Activated CD4-positive, alpha-beta T cell treated with anti-CD3 and anti-CD28 coated beads, Interleukin-2, amount 50 U/mL, for 48 hours (primary cell): ENCODE measurements around the gene SATB2.

Experiments used
- DNase-seq, 2 experiments: peaks; one replicate each; pipeline ENCODE4 v3.0.0-alpha.2; 2020

Gene SATB2

DNA sequence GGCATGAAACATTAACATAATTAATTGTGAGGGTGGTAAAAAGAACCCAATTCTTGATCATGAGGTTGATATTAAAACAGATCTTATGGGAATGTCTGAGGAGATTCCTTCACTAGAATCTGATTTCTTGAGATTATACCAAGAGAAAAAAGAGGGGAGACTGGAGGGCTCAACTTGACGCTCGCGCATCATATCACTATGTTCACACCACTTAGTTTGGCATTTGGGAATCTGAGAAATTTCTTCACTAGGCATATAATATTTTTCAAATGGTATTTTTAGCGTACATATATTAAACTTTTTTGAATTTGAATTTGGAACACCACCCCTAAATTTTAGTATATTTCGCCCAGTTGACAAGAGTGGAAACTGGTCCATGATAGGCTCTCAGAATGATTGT lies 140.1 kb downstream of the SATB2 start:
- no peak for DNase-seq

DNA sequence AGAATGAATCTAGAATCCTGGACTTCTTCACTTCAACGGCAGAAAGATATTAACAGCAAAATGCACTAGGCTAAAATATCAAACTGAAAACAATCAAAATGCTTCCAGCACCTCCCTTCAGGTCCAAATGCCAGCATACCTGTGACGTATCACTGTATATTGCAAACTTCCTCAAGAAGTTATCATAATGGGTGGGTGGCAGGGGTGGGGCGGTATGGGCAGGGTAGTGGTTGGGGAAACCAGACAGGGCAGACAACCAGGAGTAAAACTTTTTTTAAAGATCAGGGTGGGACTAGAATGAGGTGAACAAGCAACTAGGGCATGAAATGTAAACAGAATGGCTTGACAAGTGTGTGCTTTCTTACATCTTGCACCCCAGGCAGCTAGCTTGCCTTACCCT lies 140.9 kb downstream of the SATB2 start:
- DNase-seq: no peak

DNA sequence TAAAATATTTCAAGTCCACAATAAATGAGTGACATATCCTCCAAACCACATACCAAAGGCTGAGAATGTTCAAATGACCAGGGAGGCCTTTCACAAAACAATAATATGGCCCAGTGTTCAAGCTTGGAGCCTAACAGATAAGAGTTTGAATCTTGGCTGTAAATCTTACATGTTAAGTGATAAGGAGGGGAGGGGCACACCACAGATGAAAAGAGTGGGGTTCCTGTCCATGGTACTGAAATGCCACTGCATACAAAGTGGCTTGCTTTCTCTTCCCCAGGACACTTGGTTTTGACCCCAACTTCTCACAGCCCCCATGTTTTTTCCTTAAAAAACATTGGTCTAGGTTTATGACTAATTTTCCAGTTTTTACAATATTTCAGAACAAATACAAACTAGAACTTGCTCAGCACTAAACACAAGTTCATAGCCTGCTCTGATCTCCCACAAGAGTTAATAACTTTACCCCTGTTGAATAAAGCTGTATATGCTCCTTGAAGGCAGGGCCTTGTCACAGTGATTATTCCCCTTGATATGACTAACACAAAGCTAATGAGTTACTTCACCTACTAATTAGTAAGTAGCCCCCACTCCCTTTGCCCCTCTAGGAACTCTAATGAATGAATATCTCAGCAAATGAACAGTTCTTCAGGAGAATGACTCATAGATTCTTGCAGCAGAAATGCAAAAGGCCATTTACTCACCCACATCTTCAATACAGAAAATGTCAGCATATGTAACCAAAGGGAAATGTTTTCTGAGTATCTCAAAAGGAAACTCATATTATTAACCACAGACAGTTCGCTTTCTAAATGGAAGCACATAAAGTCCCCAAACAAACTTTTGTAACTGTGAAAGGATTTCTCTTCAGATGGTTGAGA lies 142.2 kb downstream of the SATB2 start:
- DNase-seq: no peak

DNA sequence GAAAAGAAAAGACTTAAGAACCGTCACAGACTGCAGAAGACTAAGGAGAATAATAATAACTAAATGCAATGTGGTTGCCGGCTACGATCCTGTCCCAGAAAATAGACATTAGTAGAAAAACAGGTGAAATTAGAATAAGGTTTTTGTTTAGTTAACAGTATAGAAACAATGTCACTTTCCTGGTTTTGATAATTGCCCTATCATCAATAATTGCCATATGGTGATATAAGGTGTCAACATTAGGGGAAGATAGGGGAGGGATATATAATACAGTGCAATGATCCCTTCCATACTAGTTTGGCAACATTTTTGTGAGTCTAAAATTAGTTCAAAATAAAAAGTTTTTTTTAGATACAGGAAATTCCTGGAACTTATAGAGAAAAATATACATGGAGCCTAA lies 144.8 kb downstream of the SATB2 start:
- no peak for DNase-seq

- DNase-seq: no peak
Observed at GRCh38 chr2:199310771-199311585, 146.8 kb downstream of the SATB2 start.

GRCh38 chr2:199309973-199310372 lies 147.8 kb downstream of the SATB2 start:
- DNase-seq: no peak

DNA sequence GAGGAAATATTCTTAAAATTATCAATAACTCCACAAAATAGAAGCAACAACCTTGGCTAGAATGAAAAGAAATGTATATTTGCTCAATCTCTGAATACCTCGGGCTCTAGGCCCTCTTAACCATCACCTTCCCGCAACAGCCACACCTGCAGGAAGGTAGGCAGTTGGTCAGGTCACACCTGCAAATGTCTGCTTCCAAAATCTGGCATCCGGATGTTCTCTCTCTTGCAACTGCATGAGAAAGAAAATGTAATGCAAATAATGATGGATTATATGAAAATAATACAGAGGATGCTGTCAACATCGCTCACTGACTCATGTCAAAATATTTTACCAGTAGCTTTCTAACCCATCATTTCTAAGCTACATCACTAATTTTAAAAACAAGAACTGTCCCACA lies 148.3 kb downstream of the SATB2 start:
- DNase-seq: no peak

DNA sequence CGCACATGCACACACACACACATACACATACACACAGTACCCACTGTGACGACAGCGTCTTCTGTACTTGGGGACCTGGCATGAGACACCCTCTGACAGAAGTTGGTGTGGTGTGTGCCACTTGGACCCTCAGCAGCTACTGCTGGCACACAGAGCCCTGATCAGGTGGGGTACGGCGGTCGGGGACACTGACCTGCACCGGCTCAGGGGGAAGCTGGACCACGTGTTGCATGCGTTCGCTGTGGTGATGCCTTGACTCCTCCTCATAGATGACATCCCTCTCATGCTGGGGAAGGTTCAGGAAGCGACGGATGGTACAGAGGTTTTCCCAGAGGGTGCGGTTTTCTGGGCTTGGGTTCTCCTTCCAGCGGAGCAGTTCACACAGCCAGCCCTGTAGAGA lies 149.2 kb downstream of the SATB2 start:
- DNase-seq: no peak

- DNase-seq: no peak
Observed at GRCh38 chr2:199307461-199307860, 150.3 kb downstream of the SATB2 start.

DNA sequence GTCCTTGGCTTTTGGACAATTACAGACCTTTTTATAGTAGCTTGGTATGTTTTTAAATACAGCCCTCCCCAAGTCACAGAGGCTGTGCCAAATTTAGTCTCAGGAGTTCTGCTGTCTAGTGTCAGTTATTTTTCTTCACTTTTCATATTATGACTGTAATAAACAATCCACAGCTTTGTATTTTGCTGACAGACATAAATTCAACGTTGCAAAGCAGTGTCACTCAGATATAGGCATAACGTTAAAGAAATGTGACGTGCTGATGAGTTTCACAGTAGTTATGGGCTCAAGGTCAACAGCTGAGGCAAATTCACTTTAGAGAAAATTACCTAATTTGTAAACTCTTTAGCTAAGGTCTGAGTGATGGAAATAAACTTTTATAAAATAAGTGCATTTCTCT lies 151.6 kb downstream of the SATB2 start:
- no peak for DNase-seq

DNA sequence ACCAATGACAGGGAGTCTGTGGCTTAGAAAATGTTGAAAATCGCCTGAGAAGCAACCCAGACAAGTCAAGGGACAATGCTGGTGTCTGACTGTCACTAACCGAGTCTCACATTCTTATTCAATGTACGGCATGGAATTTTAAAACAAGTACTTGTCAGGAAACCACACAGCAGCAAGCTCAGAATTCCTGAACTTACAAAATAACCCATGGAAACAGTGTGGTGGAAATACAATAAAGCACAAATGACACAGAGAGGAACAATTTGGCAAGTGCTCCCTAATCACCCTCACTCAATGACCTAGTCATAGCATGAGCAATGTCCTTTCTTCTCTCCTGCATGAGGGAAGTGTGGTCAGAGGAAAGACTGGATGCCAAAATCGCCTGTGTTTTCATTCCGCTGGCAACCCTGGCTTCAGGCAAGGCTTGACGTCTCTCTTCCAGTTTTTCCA lies 154.0 kb downstream of the SATB2 start:
- DNase-seq: no peak

DNA sequence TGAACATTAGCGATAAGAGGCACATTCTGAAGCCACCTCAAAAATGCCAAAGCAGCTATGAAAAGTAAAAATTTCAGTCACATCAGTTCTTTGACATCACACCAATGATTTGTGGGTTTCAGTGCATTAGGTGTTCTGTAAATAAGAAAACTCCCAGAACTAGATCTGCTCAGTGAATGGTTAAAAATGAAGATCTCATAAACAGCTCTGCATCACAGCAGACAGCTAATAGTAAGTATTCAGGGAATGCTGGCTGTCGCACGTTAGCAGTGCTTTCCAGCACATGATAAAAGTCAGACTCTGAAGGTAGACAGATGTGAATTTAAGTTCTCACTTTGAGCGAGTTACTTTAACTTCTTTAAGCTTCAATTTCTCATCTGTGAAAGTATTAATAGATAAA lies 154.9 kb downstream of the SATB2 start:
- no peak for DNase-seq

DNA sequence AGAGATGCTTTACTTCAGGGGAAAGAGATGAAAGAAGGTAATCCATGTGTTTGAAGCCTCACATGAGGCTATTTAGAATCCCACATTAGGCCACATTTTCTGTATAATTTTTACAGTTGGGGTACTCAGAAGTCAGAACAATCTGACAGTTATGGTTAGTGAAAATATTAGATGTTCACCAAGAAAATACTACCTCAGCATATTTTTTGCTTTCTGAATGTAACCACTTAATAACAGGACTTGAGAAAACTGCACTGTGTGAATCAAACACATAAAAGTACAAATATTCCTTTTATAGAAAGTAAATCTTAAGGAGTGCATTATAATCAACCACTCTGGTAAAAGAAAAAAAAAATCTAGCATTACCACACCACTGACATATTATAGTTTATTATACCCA lies 169.3 kb downstream of the SATB2 start:
- DNase-seq: no peak

DNA sequence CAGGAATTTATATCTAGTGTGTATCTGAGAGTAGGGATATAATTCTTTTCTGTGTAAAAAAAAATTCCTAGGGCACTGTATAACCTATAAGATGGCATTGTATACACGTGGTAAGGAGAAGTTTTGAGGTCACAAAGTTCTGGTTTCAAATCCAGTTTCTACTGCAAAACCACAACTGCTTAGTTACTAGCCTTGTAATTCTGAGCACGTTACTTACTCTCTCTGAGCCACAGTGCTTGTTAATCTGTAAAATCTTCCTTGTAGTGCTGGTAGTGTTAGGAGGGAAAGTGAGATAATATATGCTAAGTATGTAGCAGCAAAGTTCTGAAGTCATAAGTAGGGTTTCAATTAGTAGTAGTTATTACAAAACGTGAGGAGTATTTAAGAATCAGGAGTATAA lies 175.4 kb downstream of the SATB2 start:
- no peak for DNase-seq

GRCh38 chr2:199279146-199279545 lies 178.6 kb downstream of the SATB2 start:
- no peak for DNase-seq

DNA sequence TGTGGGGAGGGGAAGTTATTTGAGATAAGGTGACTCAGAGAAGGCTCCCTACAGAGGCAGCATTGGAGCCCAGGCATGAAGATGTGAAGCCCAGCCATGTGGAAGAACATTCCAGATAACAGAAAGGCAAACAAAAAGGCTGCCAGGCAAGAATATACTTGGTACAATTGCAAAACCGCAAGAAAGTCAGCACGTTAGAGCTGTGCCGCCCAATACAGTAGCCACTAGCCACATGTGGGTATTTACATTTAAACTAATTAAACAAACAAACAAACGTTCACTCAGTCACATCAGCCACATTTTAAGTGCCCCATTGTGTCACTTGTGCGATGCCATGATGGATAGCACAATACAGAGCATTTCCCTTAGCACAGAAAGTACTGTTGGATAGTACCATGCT lies 179.6 kb downstream of the SATB2 start:
- no peak for DNase-seq

DNA sequence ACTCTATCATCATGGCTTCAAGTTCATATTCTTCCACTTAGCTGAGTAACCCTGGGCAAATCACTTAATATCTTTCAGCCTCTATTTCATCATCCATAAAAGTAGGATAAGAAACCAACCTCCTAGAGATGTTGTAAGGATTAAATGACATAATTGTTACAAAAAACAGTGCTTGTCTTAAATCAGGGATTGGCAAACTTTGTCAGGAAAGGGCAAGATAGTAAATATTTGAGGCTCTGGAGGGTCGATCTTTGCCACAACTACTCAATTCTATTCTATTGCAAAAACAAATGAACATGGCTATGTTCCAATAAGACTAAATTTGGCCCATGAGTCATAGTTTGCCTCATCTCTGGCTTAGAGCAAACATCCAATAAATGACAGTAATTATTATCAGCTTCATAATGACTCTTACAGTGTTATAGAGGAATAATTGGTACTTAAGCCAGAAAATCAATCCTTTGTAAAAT lies 184.7 kb downstream of the SATB2 start:
- DNase-seq: no peak

DNA sequence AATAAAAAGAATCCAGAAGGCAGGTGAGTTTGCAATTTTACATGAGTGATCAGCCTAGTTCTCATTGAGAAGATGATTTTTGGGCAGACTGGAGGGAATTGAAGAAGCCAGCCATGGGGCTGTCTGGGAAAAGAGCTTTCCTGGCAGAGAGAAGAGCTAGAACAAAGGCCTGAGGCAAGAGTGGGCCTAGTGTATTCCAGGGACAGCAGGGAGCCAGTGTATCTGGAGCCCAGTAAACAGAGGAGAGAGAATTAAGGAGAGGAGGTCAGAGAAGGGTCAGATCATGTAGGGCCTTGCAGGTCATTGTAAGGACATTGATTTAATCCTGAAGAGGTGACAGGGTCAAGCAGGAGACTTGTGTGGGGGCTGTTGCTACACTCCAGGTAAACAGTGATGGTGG lies 195.8 kb downstream of the SATB2 start:
- no peak for DNase-seq

- DNase-seq: no peak
Observed at GRCh38 chr2:199261239-199261638, 196.5 kb downstream of the SATB2 start.

GRCh38 chr2:199259671-199260070 lies 198.1 kb downstream of the SATB2 start:
- DNase-seq: no peak

GRCh38 chr2:199258291-199258690 lies 199.4 kb downstream of the SATB2 start:
- no peak for DNase-seq

- DNase-seq: no peak
Observed at GRCh38 chr2:199257261-199258224, 200.2 kb downstream of the SATB2 start.

GRCh38 chr2:199230091-199230490 lies 227.6 kb downstream of the SATB2 start:
- DNase-seq: no peak
